CD8-positive, alpha-beta memory T cell (primary cell): ENCODE data around the gene TBC1D22A. TPM values are rescaled to one million over a fixed set of nuclear protein-coding genes. Genes with fewer than 3 reads are reported as not detected.

Experiments used
- CTCF ChIA-PET: fragments of 350-600 bp; sonication (Branson Sonifier 250); formaldehyde crosslinking; loops from one replicate; lab custom pipeline; 2021; ENCODE audit warnings: antibody characterized with exemption; lab: Charles Lee
- POLR2A ChIA-PET: fragments of 350-600 bp; sonication (Branson Sonifier 250); formaldehyde crosslinking; loops from one replicate; lab custom pipeline; 2021; ENCODE audit warnings: antibody characterized with exemption; lab: Charles Lee
- DNase-seq, 5 donors: peaks; one replicate each; pipeline versions ENCODE4 v3.0.0 to v3.0.0-alpha.2; 2020 to 2022; ENCODE audit warnings: mixed read lengths in 1 of 5
- H3K27ac ChIP-seq: one replicate; pipeline ENCODE4 v1.7.0; 2013; ENCODE audit warnings: low read depth, mild to moderate bottlenecking, low read length, moderate library complexity
- H3K27me3 ChIP-seq: 2 replicates; pipeline ENCODE4 v1.7.0; 2013; ENCODE audit warnings: low read length, mild to moderate bottlenecking; ENCODE audit not compliant: insufficient read depth, poor library complexity, severe bottlenecking
- H3K36me3 ChIP-seq: 2 replicates; pipeline ENCODE4 v1.7.0; 2013; ENCODE audit warnings: mild to moderate bottlenecking, low read length, moderate library complexity; ENCODE audit not compliant: insufficient read depth
- H3K4me1 ChIP-seq: 2 replicates; pipeline ENCODE4 v1.7.0; 2013; ENCODE audit warnings: mild to moderate bottlenecking, low read length, moderate library complexity; ENCODE audit not compliant: insufficient read depth
- H3K4me3 ChIP-seq: 2 replicates; pipeline ENCODE4 v1.7.0; 2013; ENCODE audit warnings: mild to moderate bottlenecking, low read length
- H3K9me3 ChIP-seq: 2 replicates; pipeline ENCODE4 v1.7.0; 2013; ENCODE audit warnings: mild to moderate bottlenecking, low read length
- H3K27ac Mint-ChIP-seq, 8 donors: one replicate each; pipeline ENCODE4 v1.8.0; 2020 to 2021; ENCODE audit warnings: mixed read lengths in 8 of 8, mild to moderate bottlenecking in 6 of 8, inconsistent platforms in 3 of 8, moderate library complexity in 3 of 8
- H3K27me3 Mint-ChIP-seq, 2 donors: one replicate each; pipeline ENCODE4 v1.8.0; 2020 to 2021; ENCODE audit warnings: mixed read lengths in 2 of 2, mild to moderate bottlenecking in 1 of 2, moderate library complexity in 1 of 2
- H3K36me3 Mint-ChIP-seq, 3 donors: one replicate each; pipeline ENCODE4 v1.8.0; 2020 to 2021; ENCODE audit warnings: mixed read lengths in 3 of 3, inconsistent platforms in 1 of 3, mild to moderate bottlenecking in 1 of 3
- H3K4me1 Mint-ChIP-seq, 3 donors: one replicate each; pipeline ENCODE4 v1.8.0; 2020 to 2021; ENCODE audit warnings: mixed read lengths in 3 of 3, inconsistent platforms in 1 of 3, mild to moderate bottlenecking in 1 of 3
- H3K4me3 Mint-ChIP-seq, 7 donors: one replicate each; pipeline ENCODE4 v1.8.0; 2020 to 2021; ENCODE audit warnings: mixed read lengths in 7 of 7, mild to moderate bottlenecking in 6 of 7, moderate library complexity in 4 of 7, inconsistent platforms in 2 of 7
- H3K9me3 Mint-ChIP-seq, 5 donors: one replicate each; pipeline ENCODE4 v1.8.0; 2020 to 2022; ENCODE audit warnings: mixed read lengths in 5 of 5, mild to moderate bottlenecking in 3 of 5, moderate library complexity in 2 of 5, inconsistent platforms in 1 of 5
- polyA plus RNA-seq: library from polyadenylated mRNA; unstranded; fragments of 300-500 nt; fragmentation: Illumina TruSeq; gene quantifications from one replicate; pipeline ENCODE4 v1.2.3, GENCODE V29; 2021
- total RNA-seq, 2 experiments: library from RNA; stranded (reverse); gene quantifications; one replicate each; pipeline ENCODE4 v1.2.3, GENCODE V29; 2021

TBC1D22A gene
- total and polyA plus RNA-seq, 3 experiments from 2014 or later = 26.6 to 34.8 (median 34.0) TPM

DNA sequence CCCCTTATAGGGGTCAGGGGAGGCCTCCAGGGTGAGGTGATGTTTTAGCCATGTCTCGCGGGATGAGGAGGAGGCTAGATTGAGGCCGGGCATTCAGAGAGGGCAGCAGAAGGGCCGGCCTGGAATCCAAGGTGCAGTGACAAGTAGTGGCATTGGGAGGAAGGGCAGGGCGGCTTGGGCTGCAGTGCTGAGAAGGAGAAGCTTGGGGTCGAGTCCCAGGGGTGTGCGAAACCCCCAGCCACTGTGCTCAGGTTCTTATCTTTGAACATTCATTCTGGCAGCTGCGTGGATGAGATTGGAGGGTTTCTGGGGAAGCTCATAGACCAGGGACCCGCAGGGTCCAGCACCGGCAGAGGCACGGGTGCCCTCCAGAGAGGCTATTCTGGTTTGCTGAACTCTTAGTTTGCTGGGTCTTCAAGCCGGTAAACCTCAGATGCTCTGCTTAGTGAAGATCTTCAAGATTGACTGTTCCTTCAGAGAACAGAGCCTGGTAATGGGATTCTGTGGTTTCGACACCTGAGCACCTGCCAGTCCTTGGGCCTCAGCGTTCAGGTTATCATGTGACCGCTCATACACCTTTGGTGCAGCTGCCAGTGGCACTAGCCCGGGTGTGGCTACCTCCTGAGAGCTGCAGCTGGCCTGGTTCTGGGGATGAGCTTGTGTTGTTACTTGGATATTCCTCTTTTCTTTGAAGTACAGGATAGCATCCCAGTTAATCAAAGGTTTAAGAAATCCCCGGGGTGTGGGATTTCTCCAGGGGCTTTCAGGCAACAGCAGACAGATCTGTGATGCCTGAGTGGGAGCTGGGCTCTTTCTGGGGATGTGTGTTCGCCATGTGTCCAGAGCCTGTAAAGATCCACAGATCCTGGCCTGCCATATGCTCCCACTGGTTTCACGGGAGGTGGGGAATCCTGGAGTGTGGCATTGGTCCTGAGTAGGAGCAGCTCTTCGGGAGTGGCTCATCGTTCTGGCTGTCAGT, 152.8 kb downstream of the TBC1D22A start:
- no peaks in the 10 kb centered on the region for H3K27me3 Mint-ChIP-seq
- H3K4me1 Mint-ChIP-seq = peaks cover 4 to 26% (median 20%) of the 10 kb centered on the region in 3 donors
- ChIA-PET CTCF (no interaction called here), POLR2A (interaction anchor here (0.7 kb wide), 1 partner anchor 52 kb away, joined by 3 read pairs; no protein-coding TSS in a partner anchor)
- Histone ChIP-seq H3K9me3 (no peaks in the 10 kb centered on the region), H3K27me3 (no peaks in the 10 kb centered on the region), H3K4me1 (no peaks in the 10 kb centered on the region), H3K36me3 (peaks cover 29% of the 10 kb centered on the region), H3K4me3 (no peak overlapping the region), H3K27ac (no peak overlapping the region)
- H3K4me3 Mint-ChIP-seq = no peak overlapping the region
- no peaks in the 10 kb centered on the region for H3K9me3 Mint-ChIP-seq
- peaks cover 0 to 85% (median 43%) of the 10 kb centered on the region in 3 donors for H3K36me3 Mint-ChIP-seq
- DNase-seq = no peak
- peak overlapping the region in 1 of 8 donors; percentile 18 for H3K27ac Mint-ChIP-seq

DNA sequence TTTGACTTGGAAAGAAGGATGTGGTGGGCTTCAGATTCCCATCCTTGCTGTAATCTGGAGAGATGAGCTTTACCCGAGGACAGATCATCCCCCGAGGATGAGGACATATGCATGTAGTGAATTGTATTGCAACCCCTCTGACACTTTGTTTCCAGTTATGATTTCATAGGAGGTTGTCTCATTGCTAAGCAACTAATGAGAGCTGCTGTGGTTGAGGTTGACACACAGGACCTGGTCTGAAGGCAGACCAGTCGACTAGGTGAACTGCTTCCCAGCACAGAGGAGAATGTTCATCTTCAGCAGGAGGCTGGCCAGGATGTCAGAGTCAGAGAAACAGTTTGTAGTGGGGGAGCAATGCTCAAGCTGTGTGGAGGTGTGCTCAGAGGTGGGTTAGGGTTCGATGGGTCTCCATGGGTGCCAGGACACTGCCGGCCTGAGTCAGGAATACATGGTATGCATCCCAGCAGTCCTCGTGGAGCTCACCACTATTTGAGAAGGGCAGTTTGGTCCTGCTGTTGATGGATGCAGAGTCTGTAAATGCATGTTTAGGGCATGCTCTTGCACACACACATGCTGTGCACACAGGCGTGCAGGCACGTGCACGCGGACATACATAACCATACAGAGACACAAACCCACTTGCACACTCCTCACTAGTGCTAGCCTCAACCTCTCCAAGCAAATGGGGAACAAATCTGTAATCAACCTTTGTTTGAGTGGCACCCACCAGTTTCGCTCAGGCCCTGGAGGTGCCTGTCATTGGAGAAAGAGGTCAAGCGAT, 153.7 kb downstream of the TBC1D22A start:
- peaks cover 29% of the 10 kb centered on the region for H3K36me3 ChIP-seq
- Mint-ChIP-seq H3K36me3 (peaks cover 2 to 82% (median 43%) of the 10 kb centered on the region in 3 donors), H3K27ac (peak overlapping the region in 2 of 8 donors; percentile 34 to 42), H3K4me3 (no peak overlapping the region), H3K27me3 (no peaks in the 10 kb centered on the region), H3K4me1 (peaks cover 4 to 24% (median 21%) of the 10 kb centered on the region in 3 donors), H3K9me3 (peaks cover 0 to under 1% (median 0%) of the 10 kb centered on the region in 5 donors)
- H3K4me1 ChIP-seq = no peaks in the 10 kb centered on the region
- H3K4me3 ChIP-seq = no peak overlapping the region
- H3K27me3 ChIP-seq = no peaks in the 10 kb centered on the region
- CTCF ChIA-PET = no interaction called here
- no peak overlapping the region for H3K27ac ChIP-seq
- H3K9me3 ChIP-seq = no peaks in the 10 kb centered on the region
- POLR2A ChIA-PET = no interaction called here
- no peak for DNase-seq

DNA sequence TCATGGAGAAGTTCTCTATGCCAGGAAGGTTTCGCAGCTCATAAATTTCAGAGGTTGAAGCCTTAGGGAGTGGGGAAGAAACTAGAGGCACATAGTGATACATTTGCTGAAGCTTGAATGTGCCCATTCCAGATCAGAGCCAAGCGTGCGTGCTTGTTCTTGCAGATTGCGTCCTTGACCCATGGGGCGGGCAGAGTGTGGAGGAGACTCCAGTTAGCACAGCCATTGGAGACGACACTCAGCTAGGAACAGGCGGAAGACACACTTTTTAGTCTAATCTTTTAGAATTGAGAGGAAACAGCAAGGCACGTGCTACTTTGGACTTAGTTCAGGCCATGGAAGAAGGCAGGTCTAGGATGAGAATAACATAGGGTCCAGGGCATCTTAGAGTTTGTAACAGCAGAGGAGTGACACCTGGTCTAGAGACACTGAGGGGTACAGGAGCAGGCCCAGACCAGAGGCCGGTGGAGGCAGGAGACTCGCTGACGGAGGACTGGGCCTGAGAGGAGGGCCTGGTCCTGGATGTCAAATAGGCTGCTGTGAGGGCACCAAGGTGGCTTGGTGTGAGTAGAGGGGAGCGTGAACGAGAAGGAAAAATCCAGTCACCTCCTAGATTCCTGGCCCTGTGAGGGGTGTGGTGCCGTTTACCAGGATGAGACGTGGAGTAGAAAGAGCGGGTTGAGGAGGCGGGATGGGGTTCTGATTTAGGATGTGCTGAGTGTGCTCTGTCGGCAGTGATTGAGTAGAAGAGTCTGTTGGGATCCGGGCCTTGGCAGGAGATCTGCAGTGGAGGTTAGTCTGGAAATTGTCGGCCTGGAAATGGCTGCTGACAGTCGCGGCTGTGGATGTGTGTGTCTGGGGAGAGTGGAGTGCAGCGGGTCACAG, 154.7 kb downstream of the TBC1D22A start:
- ChIA-PET POLR2A (no interaction called here), CTCF (no interaction called here)
- Mint-ChIP-seq H3K4me1 (peaks cover 7 to 31% (median 27%) of the 10 kb centered on the region in 3 donors), H3K9me3 (peaks cover 0 to 5% (median 0%) of the 10 kb centered on the region in 5 donors), H3K4me3 (no peak overlapping the region), H3K36me3 (peaks cover 10 to 86% (median 47%) of the 10 kb centered on the region in 3 donors), H3K27me3 (no peaks in the 10 kb centered on the region), H3K27ac (peak overlapping the region in 5 of 8 donors; percentile 3 to 94 (median 47))
- Histone ChIP-seq H3K36me3 (peaks cover 29% of the 10 kb centered on the region), H3K27ac (no peak overlapping the region), H3K9me3 (no peaks in the 10 kb centered on the region), H3K4me1 (no peaks in the 10 kb centered on the region), H3K4me3 (no peak overlapping the region), H3K27me3 (no peaks in the 10 kb centered on the region)
- no peak for DNase-seq

DNA sequence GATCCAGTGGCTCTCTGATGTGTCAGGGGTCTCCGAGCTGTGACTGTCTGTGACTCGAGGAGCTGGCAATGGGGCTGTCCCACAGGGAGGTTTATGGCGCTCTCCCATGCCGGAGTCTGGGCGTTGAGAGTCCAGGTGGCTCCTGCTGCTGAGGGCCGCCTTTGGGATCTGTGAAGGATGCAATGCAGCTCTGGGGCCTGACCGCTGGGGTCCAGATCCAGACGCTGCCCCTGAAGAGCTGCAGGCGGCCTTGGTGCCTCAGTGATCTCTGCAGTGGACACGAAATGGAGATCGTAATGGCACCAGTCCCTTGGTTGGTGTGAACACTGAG, 155.3 kb downstream of the TBC1D22A start:
- H3K36me3 ChIP-seq = peaks cover 29% of the 10 kb centered on the region
- Mint-ChIP-seq H3K9me3 (peaks cover 0 to 5% (median 0%) of the 10 kb centered on the region in 5 donors), H3K4me1 (peaks cover 10 to 35% (median 31%) of the 10 kb centered on the region in 3 donors), H3K36me3 (peaks cover 11 to 82% (median 46%) of the 10 kb centered on the region in 3 donors), H3K4me3 (no peak overlapping the region), H3K27me3 (no peaks in the 10 kb centered on the region), H3K27ac (peak overlapping the region in 1 of 8 donors; percentile 94)
- no peaks in the 10 kb centered on the region for H3K9me3 ChIP-seq
- ChIA-PET CTCF (no interaction called here), POLR2A (no interaction called here)
- no peaks in the 10 kb centered on the region for H3K4me1 ChIP-seq
- no peak overlapping the region for H3K27ac ChIP-seq
- DNase-seq = no peak
- H3K4me3 ChIP-seq = no peak overlapping the region
- H3K27me3 ChIP-seq = no peaks in the 10 kb centered on the region

DNA sequence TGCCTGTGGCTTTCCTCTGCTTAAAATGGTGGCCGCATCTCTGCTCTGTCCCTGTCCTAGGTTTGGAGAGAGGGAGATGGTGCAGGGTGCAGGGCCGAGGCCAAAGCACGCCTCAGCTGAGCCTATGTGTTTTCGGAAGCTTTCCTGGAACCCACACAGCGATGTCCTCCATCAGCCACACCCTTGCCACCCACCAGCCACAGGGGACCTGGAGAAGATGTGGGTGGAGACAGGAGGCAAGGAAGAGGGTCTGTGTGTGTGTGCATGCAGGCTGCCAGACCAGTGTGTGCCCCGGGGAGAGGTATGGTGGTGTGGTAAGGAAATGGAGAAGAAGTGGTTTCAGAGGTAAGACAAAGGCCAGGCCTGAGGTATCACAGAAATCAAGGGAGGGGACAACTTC, 155.7 kb downstream of the TBC1D22A start:
- Histone ChIP-seq H3K4me3 (no peak overlapping the region), H3K4me1 (no peaks in the 10 kb centered on the region), H3K27me3 (no peaks in the 10 kb centered on the region), H3K36me3 (peaks cover 28% of the 10 kb centered on the region), H3K27ac (no peak overlapping the region), H3K9me3 (no peaks in the 10 kb centered on the region)
- Mint-ChIP-seq H3K4me3 (no peak overlapping the region), H3K4me1 (peaks cover 12 to 38% (median 32%) of the 10 kb centered on the region in 3 donors), H3K27me3 (no peaks in the 10 kb centered on the region), H3K36me3 (peaks cover 11 to 78% (median 43%) of the 10 kb centered on the region in 3 donors), H3K9me3 (peaks cover 0 to 5% (median 0%) of the 10 kb centered on the region in 5 donors), H3K27ac (peak overlapping the region in 1 of 8 donors; percentile 14)
- ChIA-PET POLR2A (no interaction called here), CTCF (no interaction called here)
- DNase-seq = no peak

DNA sequence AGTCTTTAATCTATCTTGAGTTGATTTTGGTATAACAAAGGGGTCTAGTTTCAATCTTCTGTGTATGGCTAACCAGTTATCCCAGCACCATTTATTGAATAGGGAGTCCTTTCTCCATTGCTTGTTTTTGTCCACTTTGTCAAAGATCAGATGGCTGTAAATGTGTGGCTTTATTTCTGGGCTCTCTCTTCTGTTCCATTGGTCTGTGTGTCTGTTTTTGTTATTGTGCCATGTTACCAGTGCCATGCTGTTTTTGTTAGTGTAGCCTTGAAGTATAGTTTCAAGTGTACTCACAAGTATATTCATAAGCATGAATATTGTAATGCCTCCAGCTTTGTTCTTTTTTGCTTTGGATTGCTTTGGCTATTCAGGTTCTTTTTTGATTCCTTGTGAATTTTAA, 159.6 kb downstream of the TBC1D22A start:
- Mint-ChIP-seq H3K36me3 (peaks cover 11 to 55% (median 32%) of the 10 kb centered on the region in 3 donors), H3K9me3 (peaks cover 0 to 5% (median 0%) of the 10 kb centered on the region in 5 donors), H3K27ac (peak overlapping the region in 1 of 8 donors; percentile 7), H3K4me1 (peaks cover 12 to 41% (median 28%) of the 10 kb centered on the region in 3 donors), H3K4me3 (no peak overlapping the region), H3K27me3 (no peaks in the 10 kb centered on the region)
- H3K27me3 ChIP-seq = no peaks in the 10 kb centered on the region
- no peak overlapping the region for H3K4me3 ChIP-seq
- ChIA-PET POLR2A (no interaction called here), CTCF (no interaction called here)
- H3K9me3 ChIP-seq = no peaks in the 10 kb centered on the region
- no peaks in the 10 kb centered on the region for H3K4me1 ChIP-seq
- no peak overlapping the region for H3K27ac ChIP-seq
- DNase-seq = no peak
- peaks cover 9% of the 10 kb centered on the region for H3K36me3 ChIP-seq

DNA sequence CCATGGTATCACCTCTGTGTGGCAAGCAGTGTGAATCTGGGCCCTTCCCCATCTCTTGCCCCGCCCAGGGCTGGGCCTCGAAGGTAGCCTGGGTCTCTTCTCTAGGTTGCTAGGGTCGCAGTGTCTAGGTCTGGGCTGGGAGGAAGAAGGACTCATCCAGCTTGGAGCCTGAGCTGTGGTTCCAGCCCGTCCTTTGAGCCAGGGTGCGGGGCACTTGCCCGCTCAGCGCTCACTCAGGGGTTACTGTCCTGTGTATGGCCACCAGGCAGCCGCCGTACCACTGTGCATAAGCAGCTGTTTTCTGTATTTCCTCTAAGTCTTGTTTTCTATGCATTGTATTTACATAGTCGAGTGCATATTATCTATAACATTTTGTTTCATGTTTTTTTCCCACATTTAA, 160.9 kb downstream of the TBC1D22A start:
- Mint-ChIP-seq H3K36me3 (peaks cover 11 to 51% (median 22%) of the 10 kb centered on the region in 3 donors), H3K4me3 (no peak overlapping the region), H3K27me3 (no peaks in the 10 kb centered on the region), H3K27ac (no peak overlapping the region), H3K9me3 (peaks cover 0 to 5% (median 0%) of the 10 kb centered on the region in 5 donors), H3K4me1 (peaks cover 14 to 35% (median 20%) of the 10 kb centered on the region in 3 donors)
- Histone ChIP-seq H3K36me3 (peaks cover under 1% of the 10 kb centered on the region), H3K4me1 (no peaks in the 10 kb centered on the region), H3K9me3 (no peaks in the 10 kb centered on the region), H3K27ac (no peak overlapping the region), H3K27me3 (no peaks in the 10 kb centered on the region), H3K4me3 (no peak overlapping the region)
- no peak for DNase-seq
- CTCF ChIA-PET = no interaction called here
- POLR2A ChIA-PET = no interaction called here
